ENCODE data around the gene NACA. TPM values are rescaled to one million over a fixed set of nuclear protein-coding genes. Genes with fewer than 3 reads are reported as not detected.
"Not testable (repeated sequence)": the region's sequence is repeated elsewhere in the genome, so short reads cannot be mapped to it uniquely, and the experiment has no call there.

NACA gene
- 2,128 and 2,345 TPM in 2 replicates for total RNA-seq (2014; rRNA removed; shearing (Covaris generic))

DNA sequence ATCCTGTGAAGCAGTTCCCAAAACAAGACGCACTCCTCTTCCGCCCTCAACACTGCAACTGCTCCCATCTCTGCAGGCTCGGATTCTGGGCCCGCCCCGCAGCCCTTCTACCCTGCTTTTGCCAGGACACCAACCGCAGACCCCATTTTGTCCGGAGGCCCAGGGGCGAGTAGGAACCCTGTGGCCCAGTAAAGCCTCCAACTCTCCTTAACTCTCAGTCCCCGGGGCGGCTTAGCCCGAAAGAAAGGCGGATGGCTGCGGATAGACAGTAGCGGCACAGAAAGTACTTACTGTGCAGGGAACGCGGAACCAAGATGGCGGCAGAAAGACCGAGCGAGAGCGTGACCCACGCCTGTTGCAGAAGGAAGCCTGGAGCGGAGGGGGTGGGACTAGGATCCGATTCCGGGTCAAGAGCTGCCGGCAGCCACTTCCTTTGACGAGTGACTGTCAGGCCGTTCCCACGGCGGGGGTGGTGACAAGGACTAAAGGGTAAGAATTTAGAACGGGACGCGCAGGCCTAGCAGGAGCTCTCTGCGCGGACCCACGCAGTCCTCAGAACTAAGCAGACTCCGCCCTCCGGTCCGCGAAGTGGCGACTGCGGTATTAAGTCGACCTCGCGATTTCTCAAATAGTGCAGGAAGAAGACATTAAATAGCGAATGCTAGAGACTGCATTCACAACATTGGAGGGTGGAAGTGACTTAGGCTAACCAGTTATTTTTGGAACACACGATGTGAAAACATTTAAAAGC, at the start of gene NACA:
NACA (minus strand) TSS at position 328 of the 751 bp plus-strand sequence. CDS start 778 bp downstream, outside the sequence.
- DNase-seq (ENCODE audit: low read depth): peak; percentile 99

DNA sequence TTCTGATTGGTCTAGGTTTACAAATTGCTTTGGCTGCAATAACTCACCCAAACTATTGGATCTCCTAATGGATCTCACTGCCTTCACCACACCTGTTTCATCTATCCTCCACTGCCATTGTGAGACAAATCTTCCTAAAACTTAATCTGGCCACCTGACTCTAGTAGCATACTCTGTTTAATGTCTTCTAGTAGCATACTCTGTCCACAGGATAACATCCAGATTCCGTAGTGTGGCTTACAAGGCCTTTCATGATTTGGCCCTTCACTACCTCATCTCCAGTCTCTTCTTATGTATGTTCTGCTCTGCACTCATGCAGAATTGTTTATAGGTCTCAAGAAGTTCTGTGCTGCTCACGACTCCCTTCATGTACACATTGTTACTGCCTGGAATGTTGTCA, 48.0 kb upstream of the NACA start:
- DNase-seq (ENCODE audit: low read depth): no peak

DNA sequence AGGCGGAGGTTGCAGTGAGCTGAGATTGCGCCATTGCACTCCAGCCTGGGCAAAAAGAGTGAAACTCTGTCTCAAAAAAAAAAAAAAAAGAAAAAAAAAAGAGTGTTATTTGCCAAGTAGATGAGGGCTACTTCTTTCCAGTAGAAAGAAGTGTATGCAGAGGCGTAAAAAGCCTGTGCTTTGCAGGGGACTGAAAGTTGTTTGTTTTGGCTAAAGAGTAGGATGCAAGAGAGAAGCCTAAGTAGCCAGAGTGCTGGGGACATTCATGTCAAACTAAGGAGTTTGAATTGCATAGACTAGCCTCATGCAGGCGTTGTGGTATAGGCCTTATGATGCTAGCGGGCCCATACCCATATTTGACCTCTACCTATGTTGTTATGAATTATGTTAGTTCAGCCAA, 47.5 kb upstream of the NACA start:
- no peak for DNase-seq (ENCODE audit: low read depth)

DNA sequence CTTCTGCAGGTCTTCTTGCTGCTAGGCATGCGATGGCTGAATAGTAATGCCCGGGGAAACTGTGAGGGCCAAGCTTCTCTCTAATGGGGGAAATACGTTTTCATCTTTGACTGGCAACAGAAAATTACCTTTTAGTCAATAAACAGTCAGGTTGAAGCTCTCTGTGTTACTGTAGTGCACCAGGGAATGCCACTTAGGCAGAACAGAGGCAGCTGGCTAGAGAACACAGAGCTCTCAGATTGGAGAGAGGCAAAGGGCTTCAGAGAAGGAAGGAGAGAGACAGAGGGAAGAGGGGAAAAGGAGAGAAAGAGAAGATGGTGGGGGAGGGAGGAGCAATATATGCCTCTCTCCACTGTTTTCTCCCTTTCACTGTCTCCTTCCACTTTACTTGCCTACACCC, 44.8 kb upstream of the NACA start:
- no peak for DNase-seq (ENCODE audit: low read depth)

DNA sequence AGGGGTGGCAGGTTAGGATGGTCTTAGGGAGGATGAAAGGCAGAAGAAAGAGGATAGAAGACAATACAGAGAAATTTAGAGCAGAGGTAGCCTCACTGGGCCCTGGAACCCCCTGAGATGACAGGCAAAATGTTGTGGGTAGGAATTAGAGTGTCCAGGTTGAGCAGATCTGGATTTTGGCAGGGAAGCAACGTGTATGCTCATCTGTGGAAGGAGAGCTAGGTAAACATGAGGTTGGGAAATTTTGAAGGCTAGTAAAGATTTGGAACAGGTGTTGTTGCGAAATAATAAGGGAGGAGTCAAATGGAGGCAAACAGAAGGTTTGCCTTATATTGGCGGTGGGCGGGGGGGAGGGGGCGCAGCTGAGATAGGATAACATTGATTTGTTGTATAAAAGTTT, 43.3 kb upstream of the NACA start:
- no peak for DNase-seq (ENCODE audit: low read depth)

DNA sequence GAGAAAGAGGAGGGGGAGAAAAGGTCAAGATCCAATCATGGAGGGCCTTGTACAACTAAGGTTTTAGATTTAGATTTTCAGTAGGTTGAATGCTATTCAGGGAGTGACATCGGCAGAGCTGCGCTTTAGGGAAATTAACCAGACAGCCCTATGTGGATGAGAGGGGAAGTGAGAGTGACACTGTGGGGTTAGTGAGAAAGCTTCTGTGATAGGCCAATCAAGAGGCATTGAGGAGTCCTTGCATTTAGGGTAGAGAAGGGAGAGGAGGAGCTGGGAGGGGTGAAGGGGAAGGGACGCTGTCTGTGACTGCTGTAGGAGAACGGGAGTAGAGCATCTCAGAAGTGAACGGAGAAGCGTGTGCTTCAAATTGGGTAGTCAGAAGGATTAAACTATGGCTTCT, 41.4 kb upstream of the NACA start:
- no peak for DNase-seq (ENCODE audit: low read depth)

DNA sequence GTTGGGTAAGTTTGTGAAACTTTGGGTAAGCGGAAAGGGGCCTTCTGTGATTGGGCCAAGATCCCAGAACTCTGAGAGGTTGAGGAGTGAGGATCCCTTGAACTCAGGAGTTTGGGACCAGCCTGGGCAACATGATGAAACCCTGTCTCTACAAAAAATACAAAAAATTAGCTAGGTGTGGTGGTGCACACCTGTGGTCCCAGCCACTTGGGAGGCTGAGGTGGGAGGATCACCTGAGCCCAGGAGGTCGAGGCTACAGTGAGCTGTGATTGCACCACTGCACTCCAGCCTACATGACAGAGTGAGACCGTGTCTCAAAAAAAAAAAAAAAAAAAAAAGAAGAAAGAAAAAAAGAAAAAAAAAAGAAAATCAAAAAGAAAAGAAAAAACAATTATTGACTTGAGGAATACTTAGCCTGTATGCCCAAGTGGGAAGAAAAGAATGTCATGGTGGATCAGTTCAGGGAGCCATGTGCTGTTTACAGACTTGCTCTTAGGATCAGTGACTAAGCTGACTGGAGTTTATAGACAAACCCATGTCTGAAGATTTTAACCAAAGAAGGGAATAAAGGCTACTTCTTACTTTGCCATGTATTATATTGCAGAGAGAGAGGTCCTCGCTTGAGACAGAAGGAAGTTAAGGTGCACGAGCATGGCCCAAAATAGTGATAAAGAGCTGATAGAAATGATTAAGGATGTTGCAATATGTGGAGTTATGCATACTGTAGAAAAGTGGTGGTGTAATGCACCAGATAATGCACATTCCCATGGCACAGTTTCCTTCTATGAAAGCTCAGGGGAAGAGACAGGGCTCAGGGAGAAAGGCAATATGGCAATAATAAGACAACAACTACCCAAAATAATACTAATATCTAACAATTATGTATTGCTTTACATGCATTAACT, 38.9 kb upstream of the NACA start:
- DNase-seq (ENCODE audit: low read depth): no peak

DNA sequence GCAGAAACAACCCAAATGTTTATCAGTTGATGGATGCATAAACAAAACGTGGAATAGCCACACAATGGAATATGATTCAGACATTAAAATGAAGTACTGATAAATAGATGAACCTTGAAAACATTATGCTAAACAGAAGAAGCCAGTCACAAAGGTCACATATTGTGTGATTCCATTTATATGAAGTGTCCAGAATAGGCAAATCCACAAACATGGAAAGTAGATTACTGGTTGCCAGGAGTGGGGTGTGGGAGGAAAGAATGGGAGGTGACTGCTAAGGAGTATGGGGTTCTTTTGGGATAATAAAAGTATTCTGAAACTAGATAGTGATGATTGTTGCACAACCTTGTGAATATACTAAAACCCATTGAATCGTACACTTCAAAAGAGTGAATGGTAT, 36.7 kb upstream of the NACA start:
- DNase-seq (ENCODE audit: low read depth): no peak

DNA sequence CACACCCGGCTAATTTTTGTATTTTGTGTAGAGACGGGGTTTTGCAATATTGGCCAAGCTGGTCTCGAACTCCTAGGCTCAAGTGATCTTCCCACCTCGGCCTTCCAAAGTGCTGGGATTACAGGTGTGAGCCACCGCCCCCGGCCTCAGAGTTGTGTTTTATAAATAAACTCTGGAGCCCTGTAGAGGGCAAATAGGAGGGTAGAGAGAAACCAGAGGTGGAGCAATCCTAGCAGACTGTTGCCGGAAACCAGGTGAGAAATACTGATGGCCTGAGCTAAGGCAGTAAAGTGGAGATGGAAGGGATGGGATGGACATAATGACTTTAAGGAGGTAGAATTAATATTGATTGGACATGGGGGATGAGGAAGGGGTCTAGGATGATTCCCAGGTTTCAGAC, 35.4 kb upstream of the NACA start:
- no peak for DNase-seq (ENCODE audit: low read depth)

DNA sequence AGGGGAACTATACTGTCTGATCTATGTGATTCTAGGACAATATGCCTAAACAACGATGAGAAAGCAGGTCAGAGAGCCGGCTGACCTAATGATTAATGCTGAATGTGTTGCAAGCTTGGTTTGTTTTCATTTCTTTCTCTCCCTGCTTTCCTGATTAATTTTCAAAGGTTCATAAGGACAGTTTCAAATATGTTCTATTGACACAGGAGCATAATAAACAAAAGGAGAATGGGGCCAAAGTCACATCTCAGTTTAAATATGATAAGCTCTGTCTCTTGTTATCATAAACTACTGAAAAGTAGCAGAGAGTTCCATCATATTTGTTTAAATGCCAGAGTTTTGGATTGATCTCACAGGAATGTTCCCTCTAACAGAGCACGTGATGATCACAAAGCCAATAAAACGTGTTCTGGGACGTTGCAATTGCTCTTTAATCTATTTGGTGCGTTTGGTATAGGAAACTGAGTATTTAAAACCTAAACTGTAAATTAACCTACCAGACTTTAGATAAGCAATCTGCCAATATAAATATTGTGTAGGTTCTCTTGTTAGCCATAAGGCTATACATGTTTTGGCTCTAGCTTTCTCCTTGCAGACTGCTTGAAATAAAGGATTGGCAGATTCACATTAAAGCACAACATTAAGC, 34.3 kb upstream of the NACA start:
- no peak for DNase-seq (ENCODE audit: low read depth)

DNA sequence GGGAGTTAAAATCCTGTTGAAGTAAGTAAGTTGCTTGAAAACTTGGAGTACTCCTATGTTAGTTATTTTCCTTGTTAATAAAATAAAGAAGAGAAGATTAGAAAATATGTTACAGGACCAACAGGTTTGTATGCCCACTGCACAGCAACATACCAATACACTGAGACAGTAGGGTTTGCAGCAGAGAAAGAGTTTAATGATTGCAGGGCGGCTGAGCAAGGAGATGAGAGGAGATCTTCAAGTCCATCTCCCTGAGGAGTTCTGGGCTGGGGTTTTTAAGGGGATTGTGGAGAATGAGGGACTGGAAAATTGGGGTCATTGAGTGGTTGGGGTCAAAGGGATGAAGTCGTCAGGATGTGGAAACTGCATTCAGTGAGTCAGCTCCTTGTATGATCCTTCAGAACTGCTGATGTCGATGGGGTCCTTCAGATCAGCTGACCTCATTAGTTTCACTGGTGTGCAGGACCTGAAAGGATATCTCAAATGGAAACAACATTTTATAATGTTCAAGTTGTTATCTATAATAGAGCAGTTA, 33.7 kb upstream of the NACA start:
- no peak for DNase-seq (ENCODE audit: low read depth)

DNA sequence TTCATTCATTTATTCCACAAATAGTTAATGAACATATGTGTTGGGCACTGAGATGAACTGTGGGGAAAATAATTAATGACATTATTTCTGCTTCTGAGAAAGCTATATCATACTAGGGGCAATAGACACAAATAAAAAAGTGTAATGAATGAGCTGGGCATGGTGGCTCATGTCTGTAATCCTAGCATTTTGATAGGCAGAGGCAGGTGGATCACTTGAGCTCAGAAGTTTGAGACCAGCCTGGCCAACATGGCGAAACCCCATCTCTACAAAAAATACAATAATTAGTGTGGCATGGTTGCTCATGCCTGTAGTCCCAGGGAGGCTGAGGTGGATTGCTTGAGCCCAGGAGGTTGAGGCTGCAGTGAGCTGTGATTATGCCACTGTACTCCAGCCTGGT, 32.9 kb upstream of the NACA start:
- not testable (repeated sequence) for DNase-seq (ENCODE audit: low read depth)

DNA sequence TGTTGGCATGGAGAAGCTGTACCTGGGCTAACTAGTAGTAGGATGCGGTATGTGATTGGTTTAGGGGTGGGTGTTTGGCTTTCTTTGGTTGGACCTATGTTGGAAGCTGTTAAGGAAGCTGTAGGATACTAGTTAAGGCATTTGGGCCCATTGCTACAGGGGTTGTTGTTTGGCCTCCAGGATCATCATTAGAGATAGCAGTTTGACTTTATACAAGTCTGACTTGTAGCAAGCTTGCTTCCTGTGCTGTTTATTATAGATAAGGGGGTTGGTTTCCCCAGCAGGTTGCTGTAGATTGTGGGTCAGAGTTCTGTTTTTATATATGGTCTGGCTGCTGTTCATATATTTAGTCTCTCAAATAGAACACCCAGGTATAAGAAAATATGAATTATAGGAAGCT, 28.5 kb upstream of the NACA start:
- no peak for DNase-seq (ENCODE audit: low read depth)

DNA sequence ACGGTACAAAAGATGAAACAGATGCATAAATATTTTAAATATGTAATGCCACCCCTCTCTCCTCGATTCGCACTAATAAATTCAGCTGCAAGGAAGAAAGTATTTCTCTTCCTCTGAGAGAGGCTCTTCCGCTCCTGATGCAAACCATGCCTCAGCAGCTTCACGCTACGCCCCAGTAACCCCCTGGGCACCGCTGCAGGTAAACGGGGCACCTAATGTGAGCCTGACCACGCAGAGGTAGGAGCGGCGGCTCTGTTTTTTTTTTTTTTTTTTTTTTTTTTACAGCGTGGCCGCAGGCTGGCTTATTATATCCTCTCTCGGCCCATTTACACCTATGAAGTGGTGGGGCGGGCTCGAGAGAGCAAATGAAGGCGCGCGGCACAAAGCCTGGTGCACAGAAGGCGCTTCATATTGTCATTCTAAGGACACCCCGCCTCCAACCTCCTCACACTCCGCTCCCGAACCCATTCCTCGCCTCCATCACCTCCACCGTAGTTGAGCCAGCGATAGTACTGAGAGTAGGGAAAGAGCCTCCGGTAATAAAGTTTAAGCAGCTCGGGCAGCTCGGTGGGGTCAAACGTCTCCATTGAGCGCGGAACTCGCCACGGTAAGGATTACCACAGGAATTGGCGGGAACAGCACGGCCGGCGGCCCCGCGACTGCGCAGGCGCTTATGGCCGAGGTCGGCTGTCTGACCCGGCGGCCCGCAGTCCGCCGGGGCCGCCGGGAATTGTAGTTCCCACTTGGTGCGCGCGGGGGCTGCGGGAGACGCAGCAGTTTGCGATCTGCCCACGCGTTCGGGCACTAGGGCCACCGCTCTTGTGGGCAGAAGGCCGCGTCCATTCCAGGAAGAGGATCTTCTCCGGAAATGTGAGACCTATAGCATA, 26.9 kb upstream of the NACA start, which contains the start of gene PRIM1:
PRIM1 (minus strand) TSS at position 612 of the 887 bp plus-strand sequence; CDS start at position 587, 25 bp downstream.
- peak; percentile 92 for DNase-seq (ENCODE audit: low read depth)

DNA sequence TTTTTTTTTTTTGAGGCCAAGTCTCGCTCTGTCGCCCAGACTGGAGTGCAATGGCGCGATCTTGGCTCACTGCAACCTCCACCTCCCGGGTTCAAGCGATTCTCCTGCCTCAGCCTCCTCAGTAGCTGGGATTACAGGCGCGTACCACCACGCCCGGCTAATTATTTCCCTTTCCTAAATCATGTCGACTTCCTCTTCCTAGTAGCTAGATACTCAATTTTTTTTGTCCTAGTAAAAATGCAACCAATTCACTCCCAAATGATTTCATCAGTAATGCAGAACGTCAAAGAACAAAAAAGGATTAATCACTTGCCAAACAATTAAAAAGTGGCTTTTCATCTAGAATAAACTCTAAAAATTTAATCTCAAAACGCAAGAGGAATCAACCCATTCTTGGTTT, 25.5 kb upstream of the NACA start:
- not testable (repeated sequence) for DNase-seq (ENCODE audit: low read depth)

DNA sequence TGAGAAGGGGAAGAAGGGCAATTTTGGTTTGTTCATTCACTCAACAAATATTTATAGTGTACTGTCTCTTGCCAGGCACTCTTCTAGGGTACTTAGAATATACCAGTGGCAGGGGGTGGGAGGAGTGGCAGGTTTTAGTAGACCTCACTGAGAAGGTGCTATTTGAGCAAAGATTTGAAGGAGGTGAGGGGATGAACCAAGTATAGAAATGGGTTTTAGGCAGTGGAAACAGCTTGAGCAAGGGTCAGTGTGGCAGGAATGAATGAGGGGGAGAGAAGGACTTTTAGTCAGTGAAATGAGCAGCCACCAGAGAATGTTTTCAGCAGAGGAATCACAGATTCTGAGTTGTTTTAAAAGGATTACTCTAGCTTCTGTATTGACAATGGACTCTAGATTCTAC, 24.8 kb upstream of the NACA start:
- DNase-seq (ENCODE audit: low read depth): no peak

DNA sequence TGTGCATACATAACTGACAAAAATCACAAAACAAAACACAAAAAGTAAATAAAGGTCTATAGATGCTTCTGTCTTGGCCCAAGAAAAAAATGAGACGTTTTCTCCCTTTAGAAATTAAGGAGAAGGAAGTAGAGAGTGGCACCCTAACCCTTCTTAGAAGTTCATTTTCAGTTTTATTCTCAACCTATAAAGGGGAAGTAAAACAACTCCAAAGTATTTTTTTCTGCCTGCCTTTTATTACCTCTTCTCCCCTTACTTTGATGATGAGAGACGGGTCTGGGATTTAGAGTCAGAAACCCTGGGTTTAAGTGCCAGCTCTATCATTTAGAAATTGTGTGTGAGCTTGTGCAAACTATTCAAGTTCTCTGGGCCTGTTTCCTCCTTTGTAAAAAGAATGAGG, 24.3 kb upstream of the NACA start:
- no peak for DNase-seq (ENCODE audit: low read depth)

DNA sequence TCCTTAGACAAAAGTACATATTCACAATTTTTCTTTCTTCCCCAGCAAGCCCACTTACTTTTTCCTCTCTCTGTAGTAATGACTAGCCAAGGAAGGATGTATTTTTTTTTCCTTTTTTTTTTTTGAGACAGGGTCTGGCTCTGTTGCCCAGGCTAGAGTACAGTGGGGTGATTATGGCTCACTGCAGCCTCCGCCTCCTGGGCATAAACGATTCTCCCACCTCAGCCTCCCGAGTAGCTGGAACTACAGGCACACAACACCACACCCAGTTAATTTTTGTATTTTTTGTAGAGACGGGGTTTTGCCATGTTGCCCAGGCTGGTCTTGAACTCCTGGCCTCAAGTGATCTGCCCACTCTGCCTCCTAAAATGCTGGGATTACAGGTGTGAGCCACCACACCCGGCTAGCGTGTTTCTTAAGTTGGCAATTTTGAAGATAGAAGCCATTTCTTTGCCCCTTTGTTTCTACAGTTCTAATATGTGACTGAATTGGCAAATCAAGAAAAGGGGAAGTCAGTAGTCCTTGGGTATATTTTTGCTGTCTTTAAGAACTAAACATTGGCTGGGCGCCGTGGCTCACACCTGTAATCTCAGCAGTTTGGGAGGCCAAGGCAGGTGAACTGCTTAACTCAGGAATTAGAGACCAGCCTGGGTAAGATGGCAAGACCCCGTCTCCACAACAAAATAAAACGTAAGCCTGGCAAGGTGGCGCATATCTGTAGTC, 3.2 kb upstream of the NACA start:
- no peak for DNase-seq (ENCODE audit: low read depth)

DNA sequence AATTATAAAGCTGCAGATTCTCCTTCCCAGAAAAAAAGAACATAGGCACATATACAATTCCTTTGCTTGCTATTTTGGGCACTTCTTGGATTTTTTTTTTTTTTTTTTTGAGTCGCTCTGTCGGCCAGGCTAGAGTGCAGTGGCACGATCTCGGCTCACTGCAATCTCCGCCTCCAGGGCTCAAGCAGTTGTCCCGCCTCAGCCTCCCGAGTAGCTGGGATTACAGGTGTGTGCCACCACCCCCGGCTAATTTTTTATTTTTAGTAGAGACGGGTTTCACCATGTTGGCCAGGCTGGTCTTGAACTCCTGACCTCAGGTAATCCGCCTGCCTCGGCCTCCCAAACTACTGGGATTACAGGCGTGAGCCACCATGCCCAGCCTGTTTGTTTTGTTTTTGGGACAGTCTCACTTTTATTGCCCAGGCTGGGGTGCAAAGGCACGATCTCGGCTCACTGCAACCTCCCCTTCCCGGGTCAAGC, 1.1 kb upstream of the NACA start:
- DNase-seq (ENCODE audit: low read depth): not testable (repeated sequence)

DNA sequence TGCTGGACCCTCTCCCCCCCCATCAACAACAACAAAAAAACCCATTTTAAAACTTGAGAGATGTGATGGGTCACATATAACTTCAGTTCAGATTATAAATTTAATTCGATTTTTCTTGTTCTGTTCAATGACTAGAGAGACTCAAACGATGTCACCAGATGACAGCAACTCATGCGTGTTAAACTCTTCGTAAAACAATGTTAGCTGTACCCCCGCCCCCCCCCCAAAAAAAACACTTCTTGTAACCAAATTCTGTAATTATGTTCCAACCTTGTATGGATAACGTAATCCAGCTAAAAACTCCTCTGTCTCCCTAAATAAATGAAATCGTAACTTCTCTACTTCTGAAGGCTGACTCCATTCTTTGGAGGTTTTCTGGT, 614 bp upstream of the NACA start:
- DNase-seq (ENCODE audit: low read depth): no peak

DNA sequence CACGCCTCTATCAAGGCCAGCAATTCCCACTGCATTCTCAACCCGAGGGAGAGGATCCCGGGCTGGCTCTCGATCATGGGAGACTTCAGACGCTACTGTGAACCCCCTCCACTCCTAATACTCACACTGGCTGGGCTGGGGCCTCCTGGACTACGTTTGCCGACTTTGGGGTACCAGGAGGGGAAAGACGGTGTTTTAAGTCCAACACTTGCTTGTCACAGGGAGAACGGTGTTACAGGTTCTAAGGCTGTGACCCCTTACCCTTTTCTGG, 463 bp downstream of the NACA start:
- DNase-seq (ENCODE audit: low read depth): no peak

All from Daoy (cell line).